Stomach (tissue), 9 donors: ENCODE results near the gene RBBP8NL. TPM values are rescaled to one million over a fixed set of nuclear protein-coding genes. Genes with fewer than 3 reads are reported as not detected.

Experiments used
- DNase-seq, 2 donors: peaks; one replicate each; pipeline versions ENCODE4 v3.0.0 to v3.0.0-alpha.2; 2013 to 2019
- H3K27ac ChIP-seq, 5 donors: fragments of 200-600 bp in 4 of 5; sonication (generic) in 4 of 5; one replicate each; pipeline ENCODE4 v1.5.1; 2013 to 2019; ENCODE audit warnings: mild to moderate bottlenecking in 1 of 5, moderate library complexity in 1 of 5
- H3K27me3 ChIP-seq, 3 donors: fragments of 200-600 bp; sonication (generic); one replicate each; pipeline ENCODE4 v1.5.1; 2017 to 2019; ENCODE audit warnings: mixed run types in 1 of 3
- H3K36me3 ChIP-seq, 4 donors: fragments of 200-600 bp; sonication (generic); 1 replicate in 3 of 4; 2 replicates in 1 of 4; pipeline ENCODE4 v1.5.1; 2016 to 2019
- H3K4me1 ChIP-seq, 4 donors: fragments of 200-600 bp; sonication (generic); one replicate each; pipeline ENCODE4 v1.5.1; 2016 to 2019
- H3K4me3 ChIP-seq, 4 donors: fragments of 200-600 bp; sonication (generic) in 3 of 4; one replicate each; pipeline ENCODE4 v1.5.1; 2016 to 2019; ENCODE audit warnings: mild to moderate bottlenecking in 1 of 4
- H3K9me3 ChIP-seq, 4 donors: fragments of 200-600 bp; sonication (generic); one replicate each; pipeline ENCODE4 v1.5.1; 2016 to 2019
- CTCF ChIP-seq, 7 experiments: fragments of 450-650 bp in 4 of 7; fragments of 200-600 bp in 3 of 7; sonication (generic) in 3 of 7; IDR thresholded peaks; one replicate each; pipeline ENCODE4 v1.5.1; 2016 to 2019; ENCODE audit warnings: antibody characterized with exemption in 7 of 7, control low read depth in 2 of 7, mild to moderate bottlenecking in 1 of 7
- EP300 ChIP-seq: sonication (generic); formaldehyde crosslinking; IDR thresholded peaks from one replicate; pipeline ENCODE4 v1.6.1; 2017; ENCODE audit warnings: antibody characterized with exemption
- POLR2A ChIP-seq, 4 donors: fragments of 450-650 bp; IDR thresholded peaks; one replicate each; pipeline ENCODE4 v1.6.1; 2016; ENCODE audit warnings: antibody characterized with exemption in 4 of 4, control low read depth in 2 of 4, mild to moderate bottlenecking in 1 of 4, moderate library complexity in 1 of 4
- POLR2AphosphoS5 ChIP-seq, 3 donors: sonication (generic); formaldehyde crosslinking; IDR thresholded peaks; one replicate each; pipeline ENCODE4 v1.6.1; 2016; ENCODE audit warnings: antibody characterized with exemption in 3 of 3
- WGBS, 5 donors: extraction: QIAGEN DNeasy Blood & Tissue Kit in 3 of 5; methylation state at CpG; one replicate each; pipeline versions ENCODE4 v1.1.5 to v1.1.7; 2013 to 2018; 5-methylcytosine and 5-hydroxymethylcytosine counted together
- intact Hi-C: fragments of 100-400 bp; cut with DNase I; formaldehyde crosslinking; loops from one replicate; pipeline ENCODE4 v1.15.1; 2023; ENCODE audit warnings: low total_unique reads
- polyA plus RNA-seq, 3 donors: library from polyadenylated mRNA; stranded (reverse); fragments of 200-250 nt; gene quantifications; one replicate each; pipeline ENCODE4 v1.2.3, GENCODE V29; 2013
- total RNA-seq, 5 donors: library from RNA; depleted of rRNA; stranded (reverse); fragments of >200 nt; gene quantifications; one replicate each; pipeline versions ENCODE4 v1.1.0 to v1.2.3, GENCODE V29; 2014 to 2016
- donor health status: healthy with polysubstance abuse.
- donor health status: Bipolar disorder and iron deficiency.
- donor health status: healthy.

The RBBP8NL gene
- total and polyA plus RNA-seq, 8 donors, result 0.45 to 8.0 (median 2.2) TPM; not detected in 2

- intact Hi-C loops, result no loop called here
- WGBS, 5 donors, result 86 to 94% (median 88%) methylated on average over 6 of the region's 6 CpGs
- Histone ChIP-seq H3K9me3 (no peaks in the 10 kb centered on the region), H3K36me3 (no peaks in the 10 kb centered on the region), H3K4me1 (peaks cover 0 to 23% (median 11%) of the 10 kb centered on the region in 4 donors), H3K27ac (no peak overlapping the region), H3K27me3 (peaks cover 0 to 46% (median 0%) of the 10 kb centered on the region in 3 donors), H3K4me3 (no peak overlapping the region)
- DNase-seq, result no peak
- TF ChIP-seq CTCF (IDR thresholded peaks at IDR 0.05) (no peak), POLR2AphosphoS5 (IDR thresholded peaks at IDR 0.05) (no peak), POLR2A (IDR thresholded peaks at IDR 0.05) (no peak), EP300 (no peak)
Observed at GRCh38 chr20:62421716-62421990, 5.7 kb downstream of the RBBP8NL start.

GRCh38 chr20:62420846-62421715 lies 6.3 kb downstream of the RBBP8NL start:
- Histone ChIP-seq H3K4me1 (peaks cover 0 to 18% (median 5%) of the 10 kb centered on the region in 4 donors), H3K4me3 (no peak overlapping the region), H3K9me3 (no peaks in the 10 kb centered on the region), H3K27ac (no peak overlapping the region), H3K36me3 (no peaks in the 10 kb centered on the region), H3K27me3 (peaks cover 0 to 52% (median 0%) of the 10 kb centered on the region in 3 donors)
- 89 to 93% (median 90%) methylated on average over 5 to 24 of the region's 24 CpGs for WGBS, 5 donors
- TF ChIP-seq POLR2A (IDR thresholded peaks at IDR 0.05) (no peak), EP300 (no peak), POLR2AphosphoS5 (IDR thresholded peaks at IDR 0.05) (no peak), CTCF (IDR thresholded peaks at IDR 0.05) (no peak)
- intact Hi-C loops, result no loop called here
- DNase-seq, result no peak

GRCh38 chr20:62419759-62420158 lies 7.6 kb downstream of the RBBP8NL start:
- Histone ChIP-seq H3K27me3 (peaks cover 0 to 56% (median 0%) of the 10 kb centered on the region in 3 donors), H3K36me3 (no peaks in the 10 kb centered on the region), H3K4me3 (no peak overlapping the region), H3K4me1 (peaks cover 0 to 16% (median 4%) of the 10 kb centered on the region in 4 donors), H3K27ac (no peak overlapping the region), H3K9me3 (no peaks in the 10 kb centered on the region)
- intact Hi-C loops, result no loop called here
- no peak for TF ChIP-seq POLR2AphosphoS5 (IDR thresholded peaks at IDR 0.05)
- no peak for TF ChIP-seq POLR2A (IDR thresholded peaks at IDR 0.05)
- TF ChIP-seq EP300, result no peak
- no peak for TF ChIP-seq CTCF (IDR thresholded peaks at IDR 0.05)
- 70 to 82% (median 71%) methylated on average over 4 to 9 of the region's 9 CpGs for WGBS, 5 donors
- DNase-seq, result no peak

- H3K9me3 ChIP-seq, result no peaks in the 10 kb centered on the region
- no peak for DNase-seq
- H3K27ac ChIP-seq, result no peak overlapping the region
- H3K4me1 ChIP-seq, result peaks cover 0 to 16% (median 4%) of the 10 kb centered on the region in 4 donors
- WGBS, 5 donors, result 73 to 82% (median 75%) methylated on average over 15 to 19 of the region's 19 CpGs
- H3K27me3 ChIP-seq, result peaks cover 0 to 48% (median 0%) of the 10 kb centered on the region in 3 donors
- intact Hi-C loops, result no loop called here
- TF ChIP-seq EP300, result no peak
- TF ChIP-seq POLR2A (IDR thresholded peaks at IDR 0.05), result no peak
- TF ChIP-seq POLR2AphosphoS5 (IDR thresholded peaks at IDR 0.05), result no peak
- TF ChIP-seq CTCF (IDR thresholded peaks at IDR 0.05), result no peak
- H3K36me3 ChIP-seq, result no peaks in the 10 kb centered on the region
- H3K4me3 ChIP-seq, result no peak overlapping the region
Observed at GRCh38 chr20:62418709-62419487, 8.4 kb downstream of the RBBP8NL start.
